ENCODE results near the gene NFKBIL1. TPM values are rescaled to one million over a fixed set of nuclear protein-coding genes. Genes with fewer than 3 reads are reported as not detected.

The NFKBIL1 gene
- total RNA-seq, 1 donor from 2014 or later = 17.8 TPM

DNA sequence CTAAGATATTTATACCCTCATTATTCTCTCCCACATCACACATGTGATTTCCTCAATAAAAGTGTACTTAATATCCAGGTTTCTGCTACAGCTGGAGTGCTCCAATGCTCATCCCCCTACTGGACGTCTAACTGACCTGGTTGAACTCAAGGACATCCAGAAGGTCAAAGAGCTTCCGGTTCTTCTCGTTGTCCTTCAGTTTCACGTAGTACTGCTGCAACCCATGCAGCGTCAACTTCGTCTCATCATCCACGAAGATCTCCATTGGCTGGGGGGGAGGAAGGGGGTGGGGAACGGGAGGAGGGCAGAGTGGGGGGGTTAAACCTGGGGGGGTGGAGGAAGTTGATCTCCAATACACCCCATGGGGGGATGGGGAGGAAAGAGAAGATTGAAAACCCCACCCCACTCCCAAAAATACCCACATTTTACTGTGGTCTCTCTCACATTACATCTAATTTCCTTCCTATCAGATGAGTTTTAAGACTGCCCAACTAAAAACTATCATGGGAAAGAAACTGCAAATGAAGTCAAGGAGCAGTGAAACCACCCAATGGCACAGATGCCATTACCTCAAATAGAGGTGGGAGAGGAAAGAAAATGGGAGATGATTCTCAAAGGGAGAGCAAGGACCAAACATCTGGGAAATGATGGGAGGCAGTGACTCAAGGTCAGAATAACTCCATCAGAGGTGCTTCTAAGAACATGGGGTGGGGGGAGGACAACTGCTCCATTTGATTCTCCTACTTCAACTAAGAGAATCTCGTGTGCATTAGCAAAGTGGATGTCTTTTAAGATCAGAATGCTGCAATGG, 14.6 kb upstream of the NFKBIL1 start:
- no peaks in the 10 kb centered on the region for H3K9me3 ChIP-seq
- TF ChIP-seq, protein P1, sequence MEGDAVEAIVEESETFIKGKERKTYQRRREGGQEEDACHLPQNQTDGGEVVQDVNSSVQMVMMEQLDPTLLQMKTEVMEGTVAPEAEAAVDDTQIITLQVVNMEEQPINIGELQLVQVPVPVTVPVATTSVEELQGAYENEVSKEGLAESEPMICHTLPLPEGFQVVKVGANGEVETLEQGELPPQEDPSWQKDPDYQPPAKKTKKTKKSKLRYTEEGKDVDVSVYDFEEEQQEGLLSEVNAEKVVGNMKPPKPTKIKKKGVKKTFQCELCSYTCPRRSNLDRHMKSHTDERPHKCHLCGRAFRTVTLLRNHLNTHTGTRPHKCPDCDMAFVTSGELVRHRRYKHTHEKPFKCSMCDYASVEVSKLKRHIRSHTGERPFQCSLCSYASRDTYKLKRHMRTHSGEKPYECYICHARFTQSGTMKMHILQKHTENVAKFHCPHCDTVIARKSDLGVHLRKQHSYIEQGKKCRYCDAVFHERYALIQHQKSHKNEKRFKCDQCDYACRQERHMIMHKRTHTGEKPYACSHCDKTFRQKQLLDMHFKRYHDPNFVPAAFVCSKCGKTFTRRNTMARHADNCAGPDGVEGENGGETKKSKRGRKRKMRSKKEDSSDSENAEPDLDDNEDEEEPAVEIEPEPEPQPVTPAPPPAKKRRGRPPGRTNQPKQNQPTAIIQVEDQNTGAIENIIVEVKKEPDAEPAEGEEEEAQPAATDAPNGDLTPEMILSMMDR (IDR thresholded peaks at IDR 0.05) = no peak
- H3K36me3 ChIP-seq = peaks cover 85% of the 10 kb centered on the region
- ATAC-seq (no peak), DNase-seq (no peak)
- H3K27ac ChIP-seq = no peak overlapping the region
- intact Hi-C loops (cut with DNase I) = no loop called here
- H3K27me3 ChIP-seq (ENCODE audit: low read depth) = no peaks in the 10 kb centered on the region
- H3K4me1 ChIP-seq = no peaks in the 10 kb centered on the region
- no peak overlapping the region for H3K4me3 ChIP-seq

DNA sequence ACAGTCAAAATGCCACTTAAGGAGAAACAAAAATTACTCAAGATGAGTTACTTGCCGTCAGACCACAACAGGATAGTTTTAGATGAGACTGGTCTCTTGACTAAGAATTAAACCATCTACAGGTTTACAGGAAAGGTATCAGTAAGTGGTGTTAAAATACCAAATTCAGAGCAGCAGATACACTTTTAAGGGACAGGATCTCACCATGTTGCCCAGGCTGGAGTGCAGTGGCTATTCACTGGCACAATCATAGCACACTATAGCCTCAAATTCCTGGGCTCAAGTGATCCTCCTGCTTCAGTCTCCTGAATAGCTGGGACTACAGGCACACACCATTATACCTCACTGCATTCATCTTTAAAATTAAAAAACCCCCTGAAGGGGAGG, 14.0 kb upstream of the NFKBIL1 start:
- DNase-seq = no peak
- Histone ChIP-seq H3K36me3 (peaks cover 91% of the 10 kb centered on the region), H3K9me3 (no peaks in the 10 kb centered on the region), H3K27me3 (ENCODE audit: low read depth) (no peaks in the 10 kb centered on the region), H3K4me1 (peaks cover 2% of the 10 kb centered on the region), H3K4me3 (no peak overlapping the region), H3K27ac (no peak overlapping the region)
- no peak for ATAC-seq
- intact Hi-C loops (cut with DNase I) = no loop called here
- TF ChIP-seq, protein P1 (IDR thresholded peaks at IDR 0.05) = no peak

DNA sequence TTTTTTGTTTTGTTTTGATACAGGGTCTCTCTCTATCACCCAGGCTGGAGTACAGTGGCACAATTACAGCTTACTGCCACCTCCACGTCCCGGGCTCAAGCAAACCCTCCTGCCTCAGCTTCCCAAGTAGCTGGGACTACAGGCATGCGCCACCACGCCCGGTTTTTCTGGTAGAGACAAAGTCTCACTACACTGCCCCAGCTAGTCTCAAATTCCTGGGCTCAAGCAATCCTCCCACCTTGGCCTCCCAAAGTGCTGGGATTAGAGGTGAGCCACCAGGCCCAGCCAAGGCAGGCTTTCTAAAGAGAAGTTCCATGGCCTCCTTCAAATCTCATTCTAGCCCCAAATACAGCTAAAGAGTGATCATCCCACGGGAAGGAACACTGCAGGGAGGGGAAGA, 13.4 kb upstream of the NFKBIL1 start:
- no peak for ATAC-seq
- H3K36me3 ChIP-seq = peaks cover 97% of the 10 kb centered on the region
- H3K27ac ChIP-seq = no peak overlapping the region
- no peaks in the 10 kb centered on the region for H3K9me3 ChIP-seq
- H3K4me3 ChIP-seq = no peak overlapping the region
- TF ChIP-seq, protein P1 (IDR thresholded peaks at IDR 0.05) = no peak
- no peaks in the 10 kb centered on the region for H3K27me3 ChIP-seq (ENCODE audit: low read depth)
- no peak for DNase-seq
- intact Hi-C loops (cut with DNase I) = no loop called here
- peaks cover 8% of the 10 kb centered on the region for H3K4me1 ChIP-seq

DNA sequence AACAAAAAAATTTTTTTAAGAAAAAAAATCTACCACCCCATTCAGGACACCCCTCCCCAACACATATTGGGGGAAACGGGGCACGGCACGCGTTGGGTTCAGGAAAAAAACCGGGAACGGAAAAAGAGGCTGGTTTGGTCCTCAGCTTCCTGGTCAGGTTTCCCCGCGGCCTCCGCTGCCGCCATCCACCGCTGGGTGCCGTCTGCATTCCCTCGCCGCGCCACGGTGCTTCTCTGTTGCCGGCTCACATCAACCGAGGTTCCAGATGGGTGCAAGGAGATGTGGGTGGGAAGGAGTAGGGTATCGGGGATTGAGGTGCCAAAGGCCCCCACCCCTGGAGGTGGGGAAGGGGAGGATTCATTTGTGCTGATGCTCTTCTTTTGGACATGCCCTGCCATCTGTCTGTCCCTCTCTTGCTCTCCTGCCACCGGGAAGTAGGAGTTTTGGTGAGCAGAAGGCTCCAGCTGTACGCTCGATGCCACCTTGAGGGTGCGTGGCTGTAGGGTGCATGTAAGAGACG, 12.8 kb upstream of the NFKBIL1 start:
- peaks cover 100% of the 10 kb centered on the region for H3K36me3 ChIP-seq

DNA sequence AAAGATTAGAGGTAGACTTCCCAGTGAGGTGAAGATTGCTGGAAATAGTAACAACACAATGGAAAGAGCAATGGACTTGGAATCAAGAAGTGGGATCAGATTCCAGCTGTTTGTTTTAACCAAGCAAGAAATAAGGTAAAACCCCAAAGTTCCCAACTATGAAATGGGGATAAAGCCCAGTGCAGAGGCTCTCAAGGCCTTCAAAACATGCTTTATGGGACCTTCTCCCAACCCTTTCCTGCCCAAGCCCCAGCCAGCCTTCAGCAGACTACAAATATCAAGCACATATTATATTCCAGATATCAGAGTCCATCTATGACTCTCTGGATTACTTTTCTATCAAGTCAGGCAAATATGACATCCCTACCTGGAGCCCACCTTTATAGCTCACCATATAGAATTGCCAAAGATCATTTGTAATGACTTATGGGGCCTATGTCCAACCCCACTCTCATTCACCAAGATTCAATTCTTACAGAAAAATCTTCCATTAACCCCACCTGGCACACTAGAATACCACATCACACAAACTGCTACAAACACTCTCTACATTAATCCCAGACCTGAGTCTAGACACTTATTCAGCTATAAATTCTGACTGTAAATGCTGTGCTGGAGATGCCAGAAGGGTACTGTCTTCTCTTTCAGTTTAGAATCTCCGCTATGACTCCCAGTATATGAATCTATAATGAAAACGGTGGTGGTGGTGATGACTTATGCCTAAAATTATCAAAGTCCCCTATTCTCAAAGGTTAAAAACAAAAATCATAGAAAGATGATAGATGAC, 11.7 kb upstream of the NFKBIL1 start:
- no peak for ATAC-seq
- Histone ChIP-seq H3K4me3 (no peak overlapping the region), H3K4me1 (peaks cover 25% of the 10 kb centered on the region), H3K27me3 (ENCODE audit: low read depth) (no peaks in the 10 kb centered on the region), H3K27ac (no peak overlapping the region), H3K36me3 (peaks cover 97% of the 10 kb centered on the region), H3K9me3 (no peaks in the 10 kb centered on the region)
- DNase-seq = no peak
- TF ChIP-seq, protein P1 (IDR thresholded peaks at IDR 0.05) = no peak
- intact Hi-C loops (cut with DNase I) = no loop called here

More for the DNA sequence above, 12.8 kb upstream of the NFKBIL1 start:
- peaks cover 13% of the 10 kb centered on the region for H3K4me1 ChIP-seq
- ATAC-seq = no peak
- H3K27me3 ChIP-seq (ENCODE audit: low read depth) = no peaks in the 10 kb centered on the region
- no peaks in the 10 kb centered on the region for H3K9me3 ChIP-seq
- H3K27ac ChIP-seq = no peak overlapping the region
- no peak overlapping the region for H3K4me3 ChIP-seq
- no peak for DNase-seq
- TF ChIP-seq, protein P1 (IDR thresholded peaks at IDR 0.05) = no peak
- intact Hi-C loops (cut with DNase I) = no loop called here

Measured in lower lobe of right lung (tissue), 2 donors.